GM23248 (cell line): Measurements from ENCODE around the gene KCNAB1. TPM values are rescaled to one million over a fixed set of nuclear protein-coding genes. Genes with fewer than 3 reads are reported as not detected.

Source experiments
- DNase-seq: peaks from one replicate; pipeline ENCODE4 v3.0.0-alpha.2; 2015
- H2AFZ ChIP-seq: fragments of 200-600 bp; sonication (generic); 2 replicates; pipeline ENCODE4 v1.6.1; 2016; ENCODE audit warnings: antibody characterized with exemption
- H3F3A ChIP-seq: fragments of 200-600 bp; sonication (generic); 2 replicates; pipeline ENCODE4 v1.6.1; 2016; ENCODE audit warnings: mild to moderate bottlenecking, antibody characterized with exemption, mixed run types; ENCODE audit not compliant: insufficient read depth
- H3K27ac ChIP-seq: fragments of 200-600 bp; sonication (generic); 2 replicates; pipeline ENCODE4 v1.5.1; 2016; ENCODE audit warnings: mild to moderate bottlenecking
- H3K27me3 ChIP-seq: fragments of 200-600 bp; sonication (generic); replicated peaks from 2 replicates; pipeline ENCODE4 v1.6.1; 2016; ENCODE audit warnings: mild to moderate bottlenecking; ENCODE audit not compliant: insufficient read depth
- H3K36me3 ChIP-seq: fragments of 200-600 bp; sonication (generic); 2 replicates; pipeline ENCODE4 v1.6.1; 2016; ENCODE audit warnings: low read depth, mild to moderate bottlenecking
- H3K4me1 ChIP-seq: fragments of 200-600 bp; sonication (generic); 2 replicates; pipeline ENCODE4 v1.6.1; 2016; ENCODE audit warnings: mild to moderate bottlenecking; ENCODE audit not compliant: insufficient read depth
- H3K4me2 ChIP-seq: fragments of 200-600 bp; sonication (generic); one replicate; pipeline ENCODE4 v1.6.1; 2016; ENCODE audit warnings: mild to moderate bottlenecking; ENCODE audit not compliant: unreplicated experiment
- H3K4me3 ChIP-seq: fragments of 200-600 bp; sonication (generic); 2 replicates; pipeline ENCODE4 v1.5.1; 2016; ENCODE audit warnings: mild to moderate bottlenecking
- H3K79me2 ChIP-seq: fragments of 200-600 bp; sonication (generic); 2 replicates; pipeline ENCODE4 v1.6.1; 2016; ENCODE audit warnings: mild to moderate bottlenecking; ENCODE audit not compliant: insufficient read depth
- H3K9ac ChIP-seq: fragments of 200-600 bp; sonication (generic); 2 replicates; pipeline ENCODE4 v1.6.1; 2016; ENCODE audit warnings: mild to moderate bottlenecking
- H3K9me2 ChIP-seq: fragments of 200-600 bp; sonication (generic); 2 replicates; pipeline ENCODE4 v1.6.1; 2016; ENCODE audit warnings: mixed run types, mild to moderate bottlenecking, moderate library complexity; ENCODE audit not compliant: insufficient read depth
- H3K9me3 ChIP-seq: fragments of 200-600 bp; sonication (generic); one replicate; pipeline ENCODE4 v1.6.1; 2017; ENCODE audit warnings: low read depth
- H4K20me1 ChIP-seq: fragments of 200-600 bp; sonication (generic); 2 replicates; pipeline ENCODE4 v1.6.0; 2016; ENCODE audit not compliant: insufficient read depth
- EZH2 ChIP-seq: fragments of 200-600 bp; sonication (generic); IDR thresholded peaks from 2 replicates; pipeline ENCODE4 v1.6.1; 2018; ENCODE audit warnings: antibody characterized with exemption, mild to moderate bottlenecking; ENCODE audit not compliant: insufficient read depth, poor library complexity, severe bottlenecking
- EZH2phosphoT487 ChIP-seq: fragments of 200-600 bp; sonication (generic); IDR thresholded peaks from 2 replicates; pipeline ENCODE4 v1.6.1; 2018; ENCODE audit warnings: antibody characterized with exemption, moderate library complexity, mild to moderate bottlenecking, low read depth; ENCODE audit not compliant: insufficient read depth
- WGBS, 2 experiments: methylation state at CpG; one replicate each; pipeline ENCODE4 v1.1.6; 2015 to 2017; ENCODE audit warnings: low lambda C conversion rate in 2 of 2, low coverage in 1 of 2; ENCODE audit errors: missing lambda C conversion rate in 2 of 2; 5-methylcytosine and 5-hydroxymethylcytosine counted together
- in situ Hi-C: fragments of 300-500 bp; cut with MboI; formaldehyde crosslinking; loops from 2 replicates; pipeline ENCODE4 v1.15.0; 2020
- polyA plus RNA-seq: library from polyadenylated mRNA; unstranded; fragments of >200 nt; fragmentation: Nextera tagmentation; extraction: Ambion mirVana; gene quantifications from 2 replicates; pipeline ENCODE4 v1.2.1, GENCODE V29; 2016
- total RNA-seq: library from RNA; depleted of rRNA; stranded (reverse); fragments of >200 nt; shearing (Covaris generic); gene quantifications from 2 replicates; pipeline ENCODE4 v1.2.3, GENCODE V29; 2014

The KCNAB1 gene
- total and polyA plus RNA-seq, 2 experiments from 2014 or later = 1.1 TPM; not detected in 1

DNA sequence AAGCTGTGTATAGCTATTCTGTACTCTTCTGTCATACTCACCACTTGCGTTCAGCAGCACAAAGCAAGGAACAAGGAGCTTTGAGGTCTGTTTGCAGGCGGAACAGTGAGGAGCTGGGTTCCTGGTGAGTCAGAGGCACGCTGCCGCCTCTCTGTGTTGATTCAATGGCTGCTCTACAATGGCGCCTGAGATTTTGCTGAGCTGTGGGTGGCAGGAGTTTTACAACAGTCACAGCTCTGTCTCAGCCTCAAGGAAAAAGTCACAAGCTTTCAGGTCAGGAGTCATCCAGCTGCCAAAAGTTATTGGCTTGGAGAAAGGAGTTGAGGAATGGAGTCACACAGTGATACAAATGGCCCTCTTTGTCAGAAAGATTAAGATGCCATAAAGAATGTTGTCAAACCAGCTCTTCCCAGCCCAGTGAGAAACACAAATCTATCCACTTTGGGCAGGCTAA is 336.4 kb downstream of the KCNAB1 start:
- Histone ChIP-seq H3K9me3 (no peaks in the 10 kb centered on the region), H2AFZ (no peak overlapping the region), H3K79me2 (no peaks in the 10 kb centered on the region), H3K4me2 (no peak overlapping the region), H3F3A (no peaks in the 10 kb centered on the region), H3K9me2 (no peaks in the 10 kb centered on the region), H3K36me3 (no peaks in the 10 kb centered on the region; the same call in 1 of the 2 replicates), H3K27me3 (no peaks in the 10 kb centered on the region), H4K20me1 (no peaks in the 10 kb centered on the region), H3K27ac (no peak overlapping the region), H3K4me3 (no peak overlapping the region), H3K9ac (no peak overlapping the region), H3K4me1 (no peaks in the 10 kb centered on the region)
- WGBS, 2 experiments = 55 to 63% methylated on average over 5 of the region's 5 CpGs
- in situ Hi-C loops = no loop called here
- no peak for TF ChIP-seq EZH2phosphoT487
- no peak for TF ChIP-seq EZH2
- no peak for DNase-seq

DNA sequence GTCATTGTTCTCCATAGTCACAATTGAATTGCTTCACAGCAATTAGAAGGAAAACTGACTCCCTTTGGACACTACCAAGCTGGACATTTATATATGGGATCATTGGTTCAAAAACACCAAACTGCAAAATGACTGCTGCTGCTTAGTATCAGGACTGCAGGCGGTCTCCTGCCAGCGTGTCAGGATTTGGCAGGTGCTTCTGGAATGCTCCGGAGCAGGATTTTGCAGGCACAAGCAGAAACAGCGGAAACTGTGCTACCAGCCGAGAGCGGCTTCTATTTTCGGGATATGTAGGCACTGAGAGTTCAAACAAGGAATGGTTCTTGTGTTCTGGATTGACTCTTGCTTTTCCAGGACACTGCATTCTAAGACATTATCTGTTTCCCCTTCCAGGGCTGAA is 339.1 kb downstream of the KCNAB1 start:
- H3K9ac ChIP-seq = no peak overlapping the region

DNA sequence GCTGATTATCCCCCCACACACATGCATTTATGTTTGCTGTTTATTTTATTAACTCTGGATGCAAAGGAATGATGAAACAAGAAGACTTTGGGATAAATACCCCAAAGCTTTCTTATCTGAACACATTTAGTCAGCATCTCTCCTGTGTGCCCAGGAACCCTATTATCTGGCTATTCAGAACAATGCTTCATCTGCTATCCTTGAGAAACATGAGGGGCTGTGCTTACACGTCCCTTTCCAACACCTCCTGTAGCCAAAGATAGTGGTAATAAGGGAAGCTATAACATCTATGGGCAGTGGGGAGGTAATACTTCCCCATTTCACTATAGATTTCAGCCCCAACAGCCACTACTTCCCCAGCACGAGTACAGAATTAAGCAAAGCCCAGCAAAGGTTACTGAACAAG is 339.8 kb downstream of the KCNAB1 start:
- Histone ChIP-seq H3K79me2 (no peaks in the 10 kb centered on the region), H3K4me2 (no peak overlapping the region), H3K4me1 (peaks cover 11% of the 10 kb centered on the region), H3K27ac (no peak overlapping the region), H3K36me3 (no peaks in the 10 kb centered on the region; the same call in 1 of the 2 replicates), H4K20me1 (no peaks in the 10 kb centered on the region), H3K9me2 (no peaks in the 10 kb centered on the region), H3K9me3 (no peaks in the 10 kb centered on the region), H3F3A (no peaks in the 10 kb centered on the region), H3K27me3 (no peaks in the 10 kb centered on the region), H3K9ac (no peak overlapping the region), H2AFZ (no peak overlapping the region), H3K4me3 (no peak overlapping the region)
- DNase-seq = no peak
- TF ChIP-seq EZH2phosphoT487 = no peak
- no peak for TF ChIP-seq EZH2
- 54 to 60% methylated on average over 2 of the region's 2 CpGs for WGBS, 2 experiments
- in situ Hi-C loops = no loop called here

More for the DNA sequence above, 339.1 kb downstream of the KCNAB1 start:
- Histone ChIP-seq H2AFZ (no peak overlapping the region), H3K36me3 (no peaks in the 10 kb centered on the region; the same call in 1 of the 2 replicates), H3K9me2 (no peaks in the 10 kb centered on the region), H3K4me3 (no peak overlapping the region), H3K9me3 (no peaks in the 10 kb centered on the region), H4K20me1 (no peaks in the 10 kb centered on the region), H3K4me1 (peaks cover 8% of the 10 kb centered on the region), H3K27me3 (no peaks in the 10 kb centered on the region), H3K79me2 (no peaks in the 10 kb centered on the region), H3F3A (no peaks in the 10 kb centered on the region), H3K4me2 (no peak overlapping the region), H3K27ac (no peak overlapping the region)
- in situ Hi-C loops = no loop called here
- TF ChIP-seq EZH2 (no peak), EZH2phosphoT487 (no peak)
- DNase-seq = no peak
- WGBS, 2 experiments = 49 to 54% methylated on average over 7 of the region's 7 CpGs

DNA sequence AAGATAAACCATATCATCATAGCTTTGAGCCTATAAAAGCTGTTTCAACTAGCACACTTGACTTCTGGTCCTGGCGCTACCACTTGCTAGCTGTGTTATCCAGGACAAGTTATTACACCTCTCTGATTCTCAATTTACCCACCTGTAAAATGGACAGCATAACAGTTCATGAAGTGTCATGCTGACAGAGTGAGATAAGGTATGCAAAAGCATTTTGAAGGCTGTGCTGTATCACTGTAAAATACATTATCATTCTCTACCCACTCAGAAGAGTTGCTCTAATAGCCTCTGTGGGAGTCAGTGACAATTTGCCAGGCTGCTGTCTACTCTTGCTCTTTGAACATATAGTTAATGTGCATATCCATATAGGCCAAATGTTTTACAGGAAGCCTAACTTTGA is 341.5 kb downstream of the KCNAB1 start:
- Histone ChIP-seq H3K9me2 (no peaks in the 10 kb centered on the region), H4K20me1 (no peaks in the 10 kb centered on the region), H3K27me3 (no peaks in the 10 kb centered on the region), H3K27ac (no peak overlapping the region), H3K36me3 (no peaks in the 10 kb centered on the region; the same call in 1 of the 2 replicates), H3K79me2 (no peaks in the 10 kb centered on the region), H3F3A (no peaks in the 10 kb centered on the region), H3K4me1 (peaks cover 11% of the 10 kb centered on the region), H3K4me3 (no peak overlapping the region), H3K4me2 (no peak overlapping the region), H3K9ac (no peak overlapping the region), H3K9me3 (no peaks in the 10 kb centered on the region), H2AFZ (no peak overlapping the region)
- WGBS, 2 experiments = 89 to 100% methylated on average over 1 of the region's 1 CpG
- in situ Hi-C loops = no loop called here
- TF ChIP-seq EZH2phosphoT487 (no peak), EZH2 (no peak)
- no peak for DNase-seq

DNA sequence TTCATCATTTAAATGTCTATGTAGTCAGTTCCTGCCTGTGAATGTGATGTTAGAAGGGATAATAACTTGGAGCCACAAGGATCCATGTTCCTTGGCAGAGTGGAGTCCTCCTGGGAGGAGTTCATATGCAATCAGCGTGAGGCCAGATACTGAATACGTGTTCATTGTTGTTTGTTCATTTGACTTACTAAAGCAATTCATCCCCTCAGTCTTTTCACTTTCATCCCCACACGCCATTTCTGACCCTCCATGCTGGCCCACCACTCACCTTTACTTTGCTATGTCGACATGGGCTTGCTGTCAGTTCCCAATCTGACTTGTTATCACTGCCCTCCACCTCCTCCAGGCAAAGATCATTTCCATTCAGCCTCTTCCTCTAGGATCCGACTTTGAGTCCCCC is 342.7 kb downstream of the KCNAB1 start:
- H3K9me2 ChIP-seq = no peaks in the 10 kb centered on the region
- in situ Hi-C loops = no loop called here
- H4K20me1 ChIP-seq = no peaks in the 10 kb centered on the region
- no peak overlapping the region for H3K4me2 ChIP-seq
- H3K4me1 ChIP-seq = peaks cover 11% of the 10 kb centered on the region
- H3K27me3 ChIP-seq = no peaks in the 10 kb centered on the region
- no peak overlapping the region for H3K4me3 ChIP-seq
- no peak overlapping the region for H3K9ac ChIP-seq
- 62 to 65% methylated on average over 5 of the region's 5 CpGs for WGBS, 2 experiments
- no peaks in the 10 kb centered on the region for H3F3A ChIP-seq
- no peaks in the 10 kb centered on the region for H3K79me2 ChIP-seq
- H2AFZ ChIP-seq = no peak overlapping the region
- H3K9me3 ChIP-seq = no peaks in the 10 kb centered on the region
- H3K27ac ChIP-seq = no peak overlapping the region
- DNase-seq = no peak
- TF ChIP-seq EZH2phosphoT487 = no peak
- no peak for TF ChIP-seq EZH2
- no peaks in the 10 kb centered on the region; the same call in 1 of the 2 replicates for H3K36me3 ChIP-seq
